HFFc6 (cell line): ENCODE measurements around the gene PLA2G2E. TPM values are rescaled to one million over a fixed set of nuclear protein-coding genes. Genes with fewer than 3 reads are reported as not detected.
"Not testable (repeated sequence)": the region's sequence is repeated elsewhere in the genome, so short reads cannot be mapped to it uniquely, and the experiment has no call there.

Source experiments
- DNase-seq: peaks from one replicate; pipeline ENCODE4 v3.0.0-alpha.2; 2018
- H3K27ac Mint-ChIP-seq: 2 replicates; pipeline ENCODE4 v1.8.0; 2020; ENCODE audit warnings: mild to moderate bottlenecking, mixed read lengths
- H3K27me3 Mint-ChIP-seq: 2 replicates; pipeline ENCODE4 v1.8.0; 2021; ENCODE audit warnings: mild to moderate bottlenecking, moderate library complexity, mixed read lengths; ENCODE audit not compliant: insufficient read depth
- H3K36me3 Mint-ChIP-seq: 2 replicates; pipeline ENCODE4 v1.8.0; 2021; ENCODE audit warnings: low read depth, mixed read lengths
- H3K4me1 Mint-ChIP-seq: 2 replicates; pipeline ENCODE4 v1.8.0; 2020; ENCODE audit warnings: low read depth, mixed read lengths
- H3K4me3 Mint-ChIP-seq: 2 replicates; pipeline ENCODE4 v1.8.0; 2020; ENCODE audit warnings: mild to moderate bottlenecking, moderate library complexity, mixed read lengths
- H3K9me3 Mint-ChIP-seq: 2 replicates; pipeline ENCODE4 v1.8.0; 2020; ENCODE audit warnings: mild to moderate bottlenecking, mixed read lengths
- total RNA-seq, 6 experiments: library from RNA; stranded (reverse); fragmentation: NEBNext Ultra II Directional; extraction: Animal tissue kit (Norgen Biotek cat#: 25700); gene quantifications; 2 replicates in 1 of 6; 3 replicates in 5 of 6; pipeline ENCODE4 v1.2.3, GENCODE V29; 2021
- TF ChIP-seq, protein P1 (sequence below): fragments of 200-600 bp; sonication (generic); IDR thresholded peaks from 2 replicates; pipeline ENCODE4 v1.5.0; 2021; ENCODE audit warnings: antibody characterized with exemption, mild to moderate bottlenecking

Gene PLA2G2E
- total RNA-seq, 6 experiments from 2014 or later = not detected

DNA sequence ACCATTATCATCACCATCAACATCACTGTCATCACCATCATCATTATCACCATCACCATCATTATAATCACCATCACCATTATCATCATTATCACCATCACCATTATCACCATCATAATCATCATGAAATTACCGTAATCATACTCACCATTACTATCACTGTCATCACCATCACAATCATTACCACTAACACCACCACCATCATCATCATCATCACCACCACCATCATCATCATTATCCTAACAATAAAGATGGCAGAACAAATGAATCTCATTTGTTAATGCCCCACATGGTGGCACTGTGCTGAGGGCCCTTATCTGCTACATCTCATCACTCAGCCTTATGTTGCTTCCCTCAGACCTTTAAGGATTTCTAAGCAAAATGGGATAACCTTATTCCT is 9.4 kb upstream of the PLA2G2E start:
- H3K4me3 Mint-ChIP-seq = no peak overlapping the region
- H3K27me3 Mint-ChIP-seq = peaks cover 10% of the 10 kb centered on the region
- no peaks in the 10 kb centered on the region for H3K4me1 Mint-ChIP-seq
- TF ChIP-seq, protein P1, sequence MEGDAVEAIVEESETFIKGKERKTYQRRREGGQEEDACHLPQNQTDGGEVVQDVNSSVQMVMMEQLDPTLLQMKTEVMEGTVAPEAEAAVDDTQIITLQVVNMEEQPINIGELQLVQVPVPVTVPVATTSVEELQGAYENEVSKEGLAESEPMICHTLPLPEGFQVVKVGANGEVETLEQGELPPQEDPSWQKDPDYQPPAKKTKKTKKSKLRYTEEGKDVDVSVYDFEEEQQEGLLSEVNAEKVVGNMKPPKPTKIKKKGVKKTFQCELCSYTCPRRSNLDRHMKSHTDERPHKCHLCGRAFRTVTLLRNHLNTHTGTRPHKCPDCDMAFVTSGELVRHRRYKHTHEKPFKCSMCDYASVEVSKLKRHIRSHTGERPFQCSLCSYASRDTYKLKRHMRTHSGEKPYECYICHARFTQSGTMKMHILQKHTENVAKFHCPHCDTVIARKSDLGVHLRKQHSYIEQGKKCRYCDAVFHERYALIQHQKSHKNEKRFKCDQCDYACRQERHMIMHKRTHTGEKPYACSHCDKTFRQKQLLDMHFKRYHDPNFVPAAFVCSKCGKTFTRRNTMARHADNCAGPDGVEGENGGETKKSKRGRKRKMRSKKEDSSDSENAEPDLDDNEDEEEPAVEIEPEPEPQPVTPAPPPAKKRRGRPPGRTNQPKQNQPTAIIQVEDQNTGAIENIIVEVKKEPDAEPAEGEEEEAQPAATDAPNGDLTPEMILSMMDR = no peak
- H3K36me3 Mint-ChIP-seq = no peaks in the 10 kb centered on the region; the same call in 1 of the 2 replicates
- H3K27ac Mint-ChIP-seq = no peak overlapping the region
- peaks cover 26% of the 10 kb centered on the region for H3K9me3 Mint-ChIP-seq
- DNase-seq = no peak

DNA sequence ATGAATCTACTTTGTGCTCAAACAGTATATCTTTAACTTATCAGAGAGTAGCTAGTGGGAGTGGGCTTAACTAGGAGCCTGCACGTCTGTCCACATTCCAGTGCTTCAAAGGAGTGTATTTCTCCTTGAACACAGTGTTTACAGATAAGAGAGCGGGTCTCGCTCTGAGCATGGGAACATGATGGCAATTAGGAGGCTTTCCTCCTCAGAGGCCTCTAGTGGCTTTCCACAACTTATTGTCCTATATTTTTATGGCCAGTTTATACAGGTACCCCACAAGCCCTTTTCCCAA is 3.7 kb upstream of the PLA2G2E start:
- H3K27me3 Mint-ChIP-seq = peaks cover 21% of the 10 kb centered on the region
- H3K27ac Mint-ChIP-seq, DNase-seq, H3K4me1 Mint-ChIP-seq, H3K36me3 Mint-ChIP-seq, H3K4me3 Mint-ChIP-seq: not testable (repeated sequence)
- peaks cover 17% of the 10 kb centered on the region for H3K9me3 Mint-ChIP-seq

DNA sequence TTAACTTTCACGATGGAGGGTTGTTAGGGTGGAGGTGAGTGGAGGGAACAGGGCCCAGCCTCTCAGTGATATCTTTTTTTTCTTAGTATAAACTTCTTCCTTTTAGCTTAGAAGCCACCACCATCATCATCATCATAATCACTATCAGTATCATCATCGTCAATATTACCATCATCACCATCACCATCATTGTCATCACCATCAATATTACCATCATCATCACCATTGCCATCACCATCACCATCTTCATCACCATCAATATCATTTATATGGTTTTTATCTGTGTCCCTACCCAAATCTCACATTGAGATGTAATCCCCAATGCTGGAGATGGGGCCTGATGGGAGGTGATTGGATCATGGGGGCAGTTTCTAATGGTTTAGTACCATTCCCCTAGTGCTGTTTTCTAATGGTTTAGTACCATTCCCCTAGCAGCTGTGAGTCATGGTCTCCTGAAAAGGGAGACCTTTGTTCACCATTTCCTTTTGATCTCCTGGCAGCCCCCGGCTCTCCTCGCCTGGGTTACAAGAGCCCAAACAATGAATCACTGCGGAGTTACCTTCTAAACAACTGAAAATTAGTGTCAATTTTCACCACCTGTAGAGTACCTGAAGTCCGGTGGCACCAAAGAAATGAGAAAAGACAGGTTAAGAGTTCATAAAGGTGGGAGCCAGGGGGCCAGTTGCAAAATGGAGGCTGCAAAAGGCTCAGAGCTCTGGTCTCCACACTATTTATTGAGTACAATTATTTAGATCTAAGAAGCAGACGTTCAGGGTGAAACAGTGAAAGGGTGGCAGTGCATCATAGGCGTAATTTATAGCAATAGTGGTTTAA is 3.1 kb upstream of the PLA2G2E start:
- no peak for DNase-seq
- TF ChIP-seq, protein P1 = no peak
- Mint-ChIP-seq H3K4me1 (no peaks in the 10 kb centered on the region), H3K4me3 (no peak overlapping the region), H3K27ac (no peak overlapping the region), H3K9me3 (peaks cover 12% of the 10 kb centered on the region), H3K27me3 (peaks cover 21% of the 10 kb centered on the region), H3K36me3 (no peaks in the 10 kb centered on the region)

DNA sequence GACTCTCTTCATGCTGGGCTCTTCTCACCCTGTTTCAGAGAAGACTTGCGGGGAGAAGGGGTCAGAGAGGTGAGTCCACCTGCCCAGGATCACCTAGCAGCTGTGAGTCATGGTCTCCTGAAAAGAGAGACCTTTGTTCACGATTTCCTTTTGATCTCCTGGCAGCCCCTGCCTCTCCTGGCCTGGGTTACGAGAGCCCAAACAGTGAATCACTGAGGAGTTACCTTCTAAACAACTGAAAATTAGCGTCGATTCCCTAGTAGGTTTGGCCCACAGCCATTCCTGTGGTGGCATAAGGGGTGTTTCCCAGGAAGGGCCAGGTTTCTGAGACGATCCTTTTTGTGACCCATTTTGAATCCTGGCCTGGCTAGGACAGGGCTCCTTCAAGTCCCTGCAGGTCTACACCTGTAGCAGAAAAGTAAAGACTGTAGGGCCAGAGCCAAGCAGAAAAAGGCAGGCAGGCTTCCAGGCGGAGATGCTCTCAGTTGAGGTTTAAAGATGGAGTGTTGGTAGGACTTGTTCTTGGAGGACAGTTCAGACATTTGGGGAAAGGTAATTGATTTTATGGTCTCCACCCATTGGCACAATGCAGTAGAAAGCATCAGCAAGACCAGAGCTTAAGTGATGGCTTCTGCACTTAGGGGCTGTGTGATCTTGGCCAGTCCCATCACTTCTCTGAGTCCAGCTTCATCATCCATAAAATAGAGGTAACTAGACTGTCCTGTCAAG is 2.1 kb upstream of the PLA2G2E start:
- DNase-seq = no peak
- Mint-ChIP-seq H3K27ac (no peak overlapping the region), H3K4me3 (no peak overlapping the region), H3K27me3 (peaks cover 18% of the 10 kb centered on the region), H3K4me1 (no peaks in the 10 kb centered on the region), H3K9me3 (peaks cover 2% of the 10 kb centered on the region; the same call in 1 of the 2 replicates), H3K36me3 (no peaks in the 10 kb centered on the region)
- TF ChIP-seq, protein P1 = no peak

DNA sequence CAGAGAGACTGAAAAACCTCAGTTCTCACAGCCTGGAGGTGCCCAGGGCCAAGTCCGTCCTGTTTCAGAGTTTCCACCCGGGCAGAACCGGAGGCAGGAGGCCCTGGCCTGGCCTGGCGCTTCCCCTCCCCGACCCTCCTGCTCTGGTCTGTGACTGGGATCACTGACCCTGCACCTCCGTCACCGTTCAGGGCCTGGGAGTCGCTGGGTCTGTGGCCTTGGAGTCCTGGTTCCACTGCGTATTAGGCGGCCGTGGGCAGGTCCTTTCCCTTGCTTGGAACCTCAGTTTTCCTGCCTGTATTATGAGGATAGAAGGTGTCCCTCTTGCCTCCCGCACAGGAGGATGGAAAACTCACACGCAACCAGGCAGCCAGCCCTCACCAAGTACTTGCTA is 533 bp upstream of the PLA2G2E start:
- Mint-ChIP-seq H3K27ac (no peak overlapping the region), H3K4me1 (peaks cover 3% of the 10 kb centered on the region; the same call in 1 of the 2 replicates), H3K36me3 (no peaks in the 10 kb centered on the region), H3K4me3 (no peak overlapping the region), H3K27me3 (peaks cover 16% of the 10 kb centered on the region), H3K9me3 (no peaks in the 10 kb centered on the region)
- no peak for DNase-seq
- TF ChIP-seq, protein P1 = no peak

DNA sequence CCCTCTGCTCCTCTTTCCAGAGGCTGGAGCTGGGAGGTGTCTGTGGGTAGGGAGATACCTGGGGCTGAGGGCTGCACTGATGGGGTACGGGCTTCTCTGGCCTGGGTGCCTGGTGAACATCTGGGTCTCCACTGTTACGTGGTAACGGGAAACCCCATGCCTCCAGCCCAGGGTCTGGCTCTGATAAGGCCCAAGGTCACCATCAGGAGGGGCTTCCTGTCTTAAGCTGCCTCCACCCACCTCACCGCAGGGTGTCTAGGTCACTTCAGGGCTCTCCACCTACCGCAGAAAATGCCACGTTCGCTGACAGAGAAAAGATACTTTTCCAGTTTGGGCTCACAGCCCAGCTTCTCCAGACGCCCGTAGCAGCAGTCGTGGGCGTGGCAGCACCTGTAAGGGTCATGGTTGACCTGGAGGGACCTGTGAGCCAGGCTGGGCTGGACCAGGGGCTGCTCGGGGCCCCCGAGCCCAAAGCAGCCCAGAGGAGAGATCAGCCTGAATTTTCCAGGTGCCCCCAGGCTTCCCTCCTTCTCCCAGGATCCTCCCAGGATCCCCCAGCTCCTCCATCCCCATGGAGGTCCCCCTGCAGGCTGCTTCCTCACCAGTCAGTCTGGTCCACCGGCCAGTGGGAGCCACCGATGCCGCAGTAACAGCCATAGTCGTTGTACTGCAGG is 1.3 kb downstream of the PLA2G2E start:
- TF ChIP-seq, protein P1 = no peak
- H3K27me3 Mint-ChIP-seq = peaks cover 16% of the 10 kb centered on the region
- H3K27ac Mint-ChIP-seq = no peak overlapping the region
- peaks cover 15% of the 10 kb centered on the region for H3K4me1 Mint-ChIP-seq
- H3K36me3 Mint-ChIP-seq = no peaks in the 10 kb centered on the region
- no peaks in the 10 kb centered on the region for H3K9me3 Mint-ChIP-seq
- DNase-seq = no peak
- H3K4me3 Mint-ChIP-seq = no peak overlapping the region
